Measurements from ENCODE around the gene PIK3R5. TPM values are rescaled to one million over a fixed set of nuclear protein-coding genes. Genes with fewer than 3 reads are reported as not detected.

The PIK3R5 gene
- total and polyA plus RNA-seq, 2 donors (not counting 1 experiment from before 2014, with no cell fraction given): 0.15 TPM; not detected in 1

DNA sequence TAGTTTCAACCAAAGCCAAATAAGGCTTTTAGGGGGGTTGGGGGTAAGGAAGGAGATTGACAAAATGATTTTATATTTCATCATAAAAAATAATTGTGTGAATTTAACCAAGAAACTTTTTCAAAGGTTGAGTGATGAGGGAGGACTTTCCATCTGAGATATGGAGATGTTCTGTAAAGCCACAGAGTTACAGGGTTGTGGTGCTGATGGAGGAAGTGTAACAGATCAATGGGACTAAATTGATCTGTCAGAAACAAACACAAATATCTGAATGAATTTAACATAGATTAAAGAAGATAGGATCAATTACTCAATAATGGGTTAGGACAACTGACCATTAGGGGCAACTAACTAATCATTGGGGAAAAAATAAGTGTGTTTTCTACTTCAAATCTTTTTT, 14.2 kb upstream of the PIK3R5 start:
- H3K9ac ChIP-seq (ENCODE audit: insufficient read depth, low read length): no peak overlapping the region
- H3K27me3 ChIP-seq (ENCODE audit: control insufficient read depth, insufficient read depth, low read length): no peaks in the 10 kb centered on the region
- TF ChIP-seq EZH2 (IDR thresholded peaks at IDR 0.05; ENCODE audit: low read length, missing control alignments) (no peak), CTCF (conservative IDR thresholded peaks at IDR 0.05 in 1 of 2, IDR thresholded peaks at IDR 0.05 in 1 of 2; ENCODE audit: low read depth in 1 of 2, low read length in 2 of 2) (no peak)
- no peak overlapping the region for H3K27ac ChIP-seq (ENCODE audit: insufficient read depth, low read length)
- no peaks in the 10 kb centered on the region for H3K9me3 ChIP-seq (ENCODE audit: control insufficient read depth, insufficient read depth, low read depth, low read length)
- H3K4me3 ChIP-seq (replicated peaks in 1 of 4; ENCODE audit: control extremely low read depth in 1 of 4, insufficient read depth in 1 of 4, low read depth in 3 of 4, low read length in 4 of 4): no peak overlapping the region
- H3K4me2 ChIP-seq (ENCODE audit: extremely low read depth, insufficient read depth, low read length): no peak overlapping the region
- no peaks in the 10 kb centered on the region for H3K4me1 ChIP-seq (ENCODE audit: control insufficient read depth, extremely low read depth, insufficient read depth, low read length)
- no peaks in the 10 kb centered on the region for H3K79me2 ChIP-seq (ENCODE audit: control insufficient read depth, insufficient read depth, low read length)
- H2AFZ ChIP-seq (ENCODE audit: low read length): no peak overlapping the region
- H4K20me1 ChIP-seq (ENCODE audit: control insufficient read depth, extremely low read depth, insufficient read depth, low read length): no peaks in the 10 kb centered on the region
- no peak for DNase-seq (ENCODE audit: low read depth in 2 of 2)
- H3K36me3 ChIP-seq (ENCODE audit: control insufficient read depth, insufficient read depth, low read length): no peaks in the 10 kb centered on the region

GRCh38 chr17:8976638-8977037, 11.1 kb upstream of the PIK3R5 start:
- H4K20me1 ChIP-seq (ENCODE audit: control insufficient read depth, extremely low read depth, insufficient read depth, low read length): no peaks in the 10 kb centered on the region
- H3K27me3 ChIP-seq (ENCODE audit: control insufficient read depth, insufficient read depth, low read length): no peaks in the 10 kb centered on the region
- no peak overlapping the region for H3K4me2 ChIP-seq (ENCODE audit: extremely low read depth, insufficient read depth, low read length)
- H3K36me3 ChIP-seq (ENCODE audit: control insufficient read depth, insufficient read depth, low read length): no peaks in the 10 kb centered on the region
- no peak for TF ChIP-seq EZH2 (IDR thresholded peaks at IDR 0.05; ENCODE audit: low read length, missing control alignments)
- no peak overlapping the region for H3K4me3 ChIP-seq (replicated peaks in 1 of 4; ENCODE audit: control extremely low read depth in 1 of 4, insufficient read depth in 1 of 4, low read depth in 3 of 4, low read length in 4 of 4)
- no peaks in the 10 kb centered on the region for H3K4me1 ChIP-seq (ENCODE audit: control insufficient read depth, extremely low read depth, insufficient read depth, low read length)
- H3K9me3 ChIP-seq (ENCODE audit: control insufficient read depth, insufficient read depth, low read depth, low read length): no peaks in the 10 kb centered on the region
- H3K9ac ChIP-seq (ENCODE audit: insufficient read depth, low read length): no peak overlapping the region
- DNase-seq (ENCODE audit: low read depth in 2 of 2): no peak
- no peaks in the 10 kb centered on the region for H3K79me2 ChIP-seq (ENCODE audit: control insufficient read depth, insufficient read depth, low read length)
- no peak overlapping the region for H3K27ac ChIP-seq (ENCODE audit: insufficient read depth, low read length)
- H2AFZ ChIP-seq (ENCODE audit: low read length): no peak overlapping the region

DNA sequence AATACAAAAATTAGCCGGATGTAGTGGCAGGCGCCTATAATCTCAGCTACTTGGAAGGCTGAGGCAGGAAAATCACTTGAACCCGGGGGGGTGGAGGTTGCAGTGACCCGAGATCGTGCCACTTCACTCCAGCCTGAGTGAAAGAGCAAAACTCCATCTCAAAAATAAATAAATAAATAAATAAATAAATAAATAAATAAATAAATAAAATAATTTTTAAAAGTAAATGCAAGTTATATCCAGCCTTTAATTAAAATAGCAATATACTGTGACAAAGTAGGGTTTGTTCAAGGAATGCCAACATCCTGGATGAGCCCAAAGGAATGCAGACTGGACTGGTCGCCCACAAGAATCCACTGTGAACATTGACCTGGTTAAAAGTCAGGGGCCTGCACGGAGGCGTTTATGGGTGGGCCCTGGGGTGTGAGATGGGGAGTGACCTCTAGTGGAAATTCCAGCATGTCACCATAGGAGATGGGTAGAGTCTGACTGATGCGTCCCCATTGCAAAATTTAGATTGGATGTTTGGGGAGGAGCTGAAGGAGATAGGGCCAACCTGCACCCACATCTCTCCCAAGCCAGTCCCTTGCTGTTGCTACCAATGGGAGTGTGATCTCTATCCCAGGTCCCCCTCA, 9.7 kb upstream of the PIK3R5 start:
- H4K20me1 ChIP-seq (ENCODE audit: control insufficient read depth, extremely low read depth, insufficient read depth, low read length): no peaks in the 10 kb centered on the region
- no peaks in the 10 kb centered on the region for H3K27me3 ChIP-seq (ENCODE audit: control insufficient read depth, insufficient read depth, low read length)
- DNase-seq (ENCODE audit: low read depth in 2 of 2): no peak
- TF ChIP-seq CTCF (conservative IDR thresholded peaks at IDR 0.05 in 1 of 2, IDR thresholded peaks at IDR 0.05 in 1 of 2; ENCODE audit: low read depth in 1 of 2, low read length in 2 of 2): no peak
- no peak for TF ChIP-seq EZH2 (IDR thresholded peaks at IDR 0.05; ENCODE audit: low read length, missing control alignments)
- H3K9me3 ChIP-seq (ENCODE audit: control insufficient read depth, insufficient read depth, low read depth, low read length): no peaks in the 10 kb centered on the region
- H3K4me1 ChIP-seq (ENCODE audit: control insufficient read depth, extremely low read depth, insufficient read depth, low read length): no peaks in the 10 kb centered on the region
- H3K4me3 ChIP-seq (replicated peaks in 1 of 4; ENCODE audit: control extremely low read depth in 1 of 4, insufficient read depth in 1 of 4, low read depth in 3 of 4, low read length in 4 of 4): no peak overlapping the region
- H3K4me2 ChIP-seq (ENCODE audit: extremely low read depth, insufficient read depth, low read length): no peak overlapping the region
- no peaks in the 10 kb centered on the region for H3K79me2 ChIP-seq (ENCODE audit: control insufficient read depth, insufficient read depth, low read length)
- no peak overlapping the region for H2AFZ ChIP-seq (ENCODE audit: low read length)
- H3K9ac ChIP-seq (ENCODE audit: insufficient read depth, low read length): no peak overlapping the region
- no peak overlapping the region for H3K27ac ChIP-seq (ENCODE audit: insufficient read depth, low read length)
- H3K36me3 ChIP-seq (ENCODE audit: control insufficient read depth, insufficient read depth, low read length): no peaks in the 10 kb centered on the region

Data from fibroblast of lung (primary cell).